Endothelial cell of umbilical vein (primary cell): ENCODE results near the gene LGALS8. TPM values are rescaled to one million over a fixed set of nuclear protein-coding genes. Genes with fewer than 3 reads are reported as not detected.
"Not testable (repeated sequence)": the region's sequence is repeated elsewhere in the genome, so short reads cannot be mapped to it uniquely, and the experiment has no call there.

Experiments
- BruUV-seq: library from RNA; stranded (reverse); fragments of 400-500 nt; replicated peaks from 2 replicates; lab custom pipeline; 2021; lab: Mats Ljungman, UMichigan
- CTCF ChIA-PET: fragments of 300-600, 350-600 bp; sonication (Branson Sonifier 250); formaldehyde crosslinking; loops from one replicate; lab custom pipeline; 2021; ENCODE audit warnings: antibody characterized with exemption, inconsistent platforms; lab: Charles Lee
- POLR2A ChIA-PET: fragments of 300-600, 350-600 bp; sonication (Branson Sonifier 250); formaldehyde crosslinking; loops from one replicate; lab custom pipeline; 2021; ENCODE audit warnings: antibody characterized with exemption, inconsistent platforms; lab: Charles Lee
- DNase-seq: peaks from one replicate; pipeline ENCODE4 v3.0.0-alpha.2; 2011; ENCODE audit warnings: low read depth, low spot score
- FAIRE-seq: peaks from 2 replicates; lab custom pipeline; 2011; peaks lifted over from hg19 to GRCh38; lab: Jason Lieb, UNC
- H2AFZ ChIP-seq: 2 replicates; pipeline ENCODE4 v1.6.0; 2012; ENCODE audit warnings: low read depth, low read length, control low read depth, inconsistent platforms
- H3K27ac ChIP-seq: 2 replicates; pipeline ENCODE4 v1.5.1; 2011; ENCODE audit warnings: low read depth, mild to moderate bottlenecking, control low read depth, low read length, moderate library complexity; ENCODE audit not compliant: insufficient read depth
- H3K27me3 ChIP-seq, 2 experiments: 2 replicates each; pipeline versions ENCODE4 v1.6.0 to v1.6.1; 2011; ENCODE audit warnings: low read length in 2 of 2, mixed read lengths in 1 of 2; ENCODE audit not compliant: control insufficient read depth in 2 of 2, insufficient read depth in 2 of 2
- H3K36me3 ChIP-seq, 2 experiments: 2 replicates in 1 of 2; 3 replicates in 1 of 2; pipeline ENCODE4 v1.5.1; 2011; ENCODE audit warnings: low read length in 2 of 2, mild to moderate bottlenecking in 1 of 2, moderate library complexity in 1 of 2; ENCODE audit not compliant: control insufficient read depth in 2 of 2, insufficient read depth in 2 of 2; ENCODE audit errors: extremely low read depth in 1 of 2
- H3K4me1 ChIP-seq: 3 replicates; pipeline ENCODE4 v1.5.1; 2011; ENCODE audit warnings: mild to moderate bottlenecking, low read length; ENCODE audit not compliant: control insufficient read depth, insufficient read depth; ENCODE audit errors: extremely low read depth
- H3K4me2 ChIP-seq: 2 replicates; pipeline ENCODE4 v1.6.1; 2011; ENCODE audit warnings: low read length, control low read depth, mixed read lengths; ENCODE audit not compliant: insufficient read depth
- H3K4me3 ChIP-seq, 3 experiments: fragments of 200-600 bp in 1 of 3; sonication (generic), shearing (Covaris generic) in 1 of 3; replicated peaks in 1 of 3; 2 replicates each; pipeline ENCODE4 v1.5.1; 2011 to 2016; ENCODE audit warnings: control low read depth in 3 of 3, low read length in 3 of 3, mild to moderate bottlenecking in 2 of 3, inconsistent platforms in 1 of 3, low read depth in 1 of 3, moderate library complexity in 1 of 3; ENCODE audit not compliant: insufficient read depth in 1 of 3
- H3K79me2 ChIP-seq: 2 replicates; pipeline ENCODE4 v1.6.0; 2012; ENCODE audit warnings: low read length, inconsistent platforms; ENCODE audit not compliant: control insufficient read depth, insufficient read depth
- H3K9ac ChIP-seq: replicated peaks from 2 replicates; pipeline ENCODE3; 2011; ENCODE audit warnings: low read length, control low read depth; ENCODE audit not compliant: insufficient read depth; ENCODE audit errors: extremely low read depth
- H3K9me1 ChIP-seq: replicated peaks from 3 replicates; pipeline ENCODE4 v1.6.0; 2011; ENCODE audit warnings: mild to moderate bottlenecking, low read length; ENCODE audit not compliant: control insufficient read depth, insufficient read depth; ENCODE audit errors: extremely low read depth
- H3K9me3 ChIP-seq: replicated peaks from 2 replicates; pipeline ENCODE4 v1.5.1; 2012; ENCODE audit warnings: low read length, inconsistent platforms; ENCODE audit not compliant: control insufficient read depth, insufficient read depth
- H4K20me1 ChIP-seq: replicated peaks from 2 replicates; pipeline ENCODE3; 2011; ENCODE audit warnings: mild to moderate bottlenecking, low read length; ENCODE audit not compliant: control insufficient read depth, insufficient read depth; ENCODE audit errors: extremely low read depth
- CTCF ChIP-seq, 2 donors: IDR thresholded peaks; 1 replicate in 1 of 2; 2 replicates in 1 of 2; pipeline ENCODE4 v1.5.1; 2011; ENCODE audit warnings: low read length in 2 of 2, mild to moderate bottlenecking in 2 of 2, moderate library complexity in 2 of 2, control low read depth in 1 of 2, inconsistent platforms in 1 of 2, low read depth in 1 of 2; ENCODE audit not compliant: insufficient read depth in 1 of 2; ENCODE audit errors: extremely low read depth in 1 of 2
- EZH2 ChIP-seq: IDR thresholded peaks from 2 replicates; pipeline ENCODE4 v1.6.1; 2012; ENCODE audit warnings: borderline replicate concordance, low read depth, mild to moderate bottlenecking, moderate library complexity, low read length, inconsistent platforms; ENCODE audit not compliant: severe bottlenecking
- FOS ChIP-seq: IDR thresholded peaks from 2 replicates; pipeline ENCODE4 v1.6.1; 2011; ENCODE audit warnings: mild to moderate bottlenecking, low read length, moderate library complexity, borderline replicate concordance; ENCODE audit not compliant: insufficient read depth
- GATA2 ChIP-seq: IDR thresholded peaks from 2 replicates; pipeline ENCODE4 v1.7.0; 2011; ENCODE audit warnings: low read depth, mild to moderate bottlenecking, moderate library complexity, mixed read lengths, low read length; ENCODE audit not compliant: insufficient read length, insufficient read depth
- JUN ChIP-seq: IDR thresholded peaks from 2 replicates; pipeline ENCODE4 v1.6.1; 2011; ENCODE audit warnings: borderline replicate concordance, low read depth; ENCODE audit not compliant: insufficient read length, insufficient read depth
- MAX ChIP-seq: IDR thresholded peaks from 2 replicates; pipeline ENCODE4 v1.6.1; 2011; ENCODE audit not compliant: insufficient read depth, insufficient read length
- MYC ChIP-seq: IDR thresholded peaks from one replicate; pipeline ENCODE4 v1.6.1; 2011; ENCODE audit warnings: mild to moderate bottlenecking, low read depth, low read length
- POLR2A ChIP-seq: IDR thresholded peaks from 2 replicates; pipeline ENCODE4 v1.6.1; 2012; ENCODE audit warnings: low read depth, mild to moderate bottlenecking, control low read depth, low read length
- POLR2AphosphoS5 ChIP-seq: IDR thresholded peaks from 2 replicates; pipeline ENCODE4 v1.6.1; 2012; ENCODE audit warnings: low read depth, mild to moderate bottlenecking, control low read depth, low read length, moderate library complexity; ENCODE audit not compliant: insufficient read depth
- dilution Hi-C: fragments of 300-500 bp; cut with MboI; formaldehyde crosslinking; loops from one replicate; pipeline ENCODE4 v1.15.0; 2019; ENCODE audit warnings: low sequenced_read_pairs; ENCODE audit not compliant: extremely low pct_ligation_motif_present
- intact Hi-C: fragments of 100-400 bp; cut with micrococcal nuclease; formaldehyde crosslinking; loops from one replicate; pipeline ENCODE4 v1.10.0; 2022
- polyA plus RNA-seq, 4 experiments: library from polyadenylated mRNA; depleted of rRNA in 3 of 4; stranded (reverse) in 3 of 4; unstranded in 1 of 4; fragments of >200 nt; gene quantifications; 2 replicates each; pipeline versions ENCODE4 v1.2.1 to v1.2.3, GENCODE V29; 2011 to 2012; ENCODE audit warnings: missing spikeins in 1 of 4
- total RNA-seq: library from RNA; stranded (reverse); gene quantifications from 2 replicates; pipeline ENCODE4 v1.2.3, GENCODE V29; 2021

LGALS8 gene
- total and polyA plus RNA-seq, 2 donors (not counting 3 experiments of a cell fraction or from before 2014, with no cell fraction given), result 45.6 to 49.9 TPM

GRCh38 chr1:236578661-236579060 is 54.9 kb downstream of the LGALS8 start:
- no peak for TF ChIP-seq POLR2A
- no peak for TF ChIP-seq EZH2
- TF ChIP-seq CTCF (IDR thresholded peaks at IDR 0.05; ENCODE audit: extremely low read depth in 1 of 2, insufficient read depth in 1 of 2, low read depth in 1 of 2, low read length in 2 of 2), result no peak
- no peak for TF ChIP-seq POLR2AphosphoS5
- no peak for TF ChIP-seq GATA2
- TF ChIP-seq FOS, result no peak
- no peak for TF ChIP-seq MYC
- no peak for TF ChIP-seq JUN
- TF ChIP-seq MAX, result no peak
- FAIRE-seq, result no peak

GRCh38 chr1:236580404-236580803 is 56.6 kb downstream of the LGALS8 start:
- H3K9ac ChIP-seq, DNase-seq, H2AFZ ChIP-seq, H3K79me2 ChIP-seq, H4K20me1 ChIP-seq, H3K27me3 ChIP-seq, H3K27ac ChIP-seq, dilution Hi-C loops, BruUV-seq, H3K4me2 ChIP-seq, H3K9me1 ChIP-seq, H3K4me1 ChIP-seq, H3K9me3 ChIP-seq, H3K4me3 ChIP-seq: not testable (repeated sequence)
- peaks cover 12 to 21% of the 10 kb centered on the region in 2 experiments for H3K36me3 ChIP-seq
- ChIA-PET CTCF (interaction anchor here (0.6 to 1.4 kb wide), 2 partner anchors 97 to 806 kb away, joined by 3 read pairs; no protein-coding TSS in a partner anchor), POLR2A (interaction anchor here (0.6 kb wide), 1 partner anchor 216 kb away, joined by 4 read pairs; no protein-coding TSS in a partner anchor)
- intact Hi-C loops, result loop anchor here (5.0 kb wide), 1 partner anchor 33 kb away; no protein-coding TSS in a partner anchor
- FAIRE-seq, result peak; percentile 26

More at GRCh38 chr1:236578661-236579060, 54.9 kb downstream of the LGALS8 start:
- no peak overlapping the region for H3K4me3 ChIP-seq
- H3K9me1 ChIP-seq, result no peaks in the 10 kb centered on the region
- no peak overlapping the region for H2AFZ ChIP-seq
- no peaks in the 10 kb centered on the region for H3K79me2 ChIP-seq
- CTCF ChIA-PET, result interaction anchor here (1.2 kb wide), 1 partner anchor 44 kb away, joined by 3 read pairs; no protein-coding TSS in a partner anchor
- no peak for DNase-seq
- BruUV-seq, result no TSS peak
- dilution Hi-C loops (no loop called here), intact Hi-C loops (no loop called here)
- H4K20me1 ChIP-seq, result no peaks in the 10 kb centered on the region
- POLR2A ChIA-PET, result no interaction called here
- H3K4me1 ChIP-seq, result no peaks in the 10 kb centered on the region
- no peak overlapping the region for H3K9ac ChIP-seq
- no peaks in the 10 kb centered on the region for H3K27me3 ChIP-seq
- no peak overlapping the region for H3K27ac ChIP-seq
- peaks cover 11 to 20% of the 10 kb centered on the region in 2 experiments for H3K36me3 ChIP-seq
- no peaks in the 10 kb centered on the region for H3K9me3 ChIP-seq
- no peak overlapping the region for H3K4me2 ChIP-seq
